GM23248 (cell line): ENCODE measurements around the gene FRYL. TPM values are rescaled to one million over a fixed set of nuclear protein-coding genes. Genes with fewer than 3 reads are reported as not detected.

ENCODE experiments used
- DNase-seq: peaks from one replicate; pipeline ENCODE4 v3.0.0-alpha.2; 2015
- H2AFZ ChIP-seq: fragments of 200-600 bp; sonication (generic); 2 replicates; pipeline ENCODE4 v1.6.1; 2016; ENCODE audit warnings: antibody characterized with exemption
- H3F3A ChIP-seq: fragments of 200-600 bp; sonication (generic); 2 replicates; pipeline ENCODE4 v1.6.1; 2016; ENCODE audit warnings: mild to moderate bottlenecking, antibody characterized with exemption, mixed run types; ENCODE audit not compliant: insufficient read depth
- H3K27ac ChIP-seq: fragments of 200-600 bp; sonication (generic); 2 replicates; pipeline ENCODE4 v1.5.1; 2016; ENCODE audit warnings: mild to moderate bottlenecking
- H3K27me3 ChIP-seq: fragments of 200-600 bp; sonication (generic); replicated peaks from 2 replicates; pipeline ENCODE4 v1.6.1; 2016; ENCODE audit warnings: mild to moderate bottlenecking; ENCODE audit not compliant: insufficient read depth
- H3K36me3 ChIP-seq: fragments of 200-600 bp; sonication (generic); 2 replicates; pipeline ENCODE4 v1.6.1; 2016; ENCODE audit warnings: low read depth, mild to moderate bottlenecking
- H3K4me1 ChIP-seq: fragments of 200-600 bp; sonication (generic); 2 replicates; pipeline ENCODE4 v1.6.1; 2016; ENCODE audit warnings: mild to moderate bottlenecking; ENCODE audit not compliant: insufficient read depth
- H3K4me2 ChIP-seq: fragments of 200-600 bp; sonication (generic); one replicate; pipeline ENCODE4 v1.6.1; 2016; ENCODE audit warnings: mild to moderate bottlenecking; ENCODE audit not compliant: unreplicated experiment
- H3K4me3 ChIP-seq: fragments of 200-600 bp; sonication (generic); 2 replicates; pipeline ENCODE4 v1.5.1; 2016; ENCODE audit warnings: mild to moderate bottlenecking
- H3K79me2 ChIP-seq: fragments of 200-600 bp; sonication (generic); 2 replicates; pipeline ENCODE4 v1.6.1; 2016; ENCODE audit warnings: mild to moderate bottlenecking; ENCODE audit not compliant: insufficient read depth
- H3K9ac ChIP-seq: fragments of 200-600 bp; sonication (generic); 2 replicates; pipeline ENCODE4 v1.6.1; 2016; ENCODE audit warnings: mild to moderate bottlenecking
- H3K9me2 ChIP-seq: fragments of 200-600 bp; sonication (generic); 2 replicates; pipeline ENCODE4 v1.6.1; 2016; ENCODE audit warnings: mixed run types, mild to moderate bottlenecking, moderate library complexity; ENCODE audit not compliant: insufficient read depth
- H3K9me3 ChIP-seq: fragments of 200-600 bp; sonication (generic); one replicate; pipeline ENCODE4 v1.6.1; 2017; ENCODE audit warnings: low read depth
- H4K20me1 ChIP-seq: fragments of 200-600 bp; sonication (generic); 2 replicates; pipeline ENCODE4 v1.6.0; 2016; ENCODE audit not compliant: insufficient read depth
- EZH2 ChIP-seq: fragments of 200-600 bp; sonication (generic); IDR thresholded peaks from 2 replicates; pipeline ENCODE4 v1.6.1; 2018; ENCODE audit warnings: antibody characterized with exemption, mild to moderate bottlenecking; ENCODE audit not compliant: insufficient read depth, poor library complexity, severe bottlenecking
- EZH2phosphoT487 ChIP-seq: fragments of 200-600 bp; sonication (generic); IDR thresholded peaks from 2 replicates; pipeline ENCODE4 v1.6.1; 2018; ENCODE audit warnings: antibody characterized with exemption, moderate library complexity, mild to moderate bottlenecking, low read depth; ENCODE audit not compliant: insufficient read depth
- WGBS, 2 experiments: methylation state at CpG; one replicate each; pipeline ENCODE4 v1.1.6; 2015 to 2017; ENCODE audit warnings: low lambda C conversion rate in 2 of 2, low coverage in 1 of 2; ENCODE audit errors: missing lambda C conversion rate in 2 of 2; 5-methylcytosine and 5-hydroxymethylcytosine counted together
- in situ Hi-C: fragments of 300-500 bp; cut with MboI; formaldehyde crosslinking; loops from 2 replicates; pipeline ENCODE4 v1.15.0; 2020
- polyA plus RNA-seq: library from polyadenylated mRNA; unstranded; fragments of >200 nt; fragmentation: Nextera tagmentation; extraction: Ambion mirVana; gene quantifications from 2 replicates; pipeline ENCODE4 v1.2.1, GENCODE V29; 2016
- total RNA-seq: library from RNA; depleted of rRNA; stranded (reverse); fragments of >200 nt; shearing (Covaris generic); gene quantifications from 2 replicates; pipeline ENCODE4 v1.2.3, GENCODE V29; 2014

Gene FRYL
- total and polyA plus RNA-seq, 2 experiments from 2014 or later, result 16.6 to 28.4 TPM

GRCh38 chr4:48755281-48755680, 24.8 kb downstream of the FRYL start:
- in situ Hi-C loops, result no loop called here
- Histone ChIP-seq H3K9me3 (no peaks in the 10 kb centered on the region), H3K9me2 (no peaks in the 10 kb centered on the region), H3K79me2 (peaks cover 98% of the 10 kb centered on the region), H3K36me3 (no peaks in the 10 kb centered on the region), H2AFZ (no peak overlapping the region), H3F3A (peaks cover 4% of the 10 kb centered on the region; the same call in 1 of the 2 replicates), H3K4me2 (no peak overlapping the region), H3K4me3 (no peak overlapping the region), H4K20me1 (peaks cover 17% of the 10 kb centered on the region), H3K27ac (no peak overlapping the region), H3K27me3 (no peaks in the 10 kb centered on the region), H3K9ac (no peak overlapping the region), H3K4me1 (no peaks in the 10 kb centered on the region)
- 40 to 45% methylated on average over 1 of the region's 1 CpG for WGBS, 2 experiments
- no peak for DNase-seq
- TF ChIP-seq EZH2phosphoT487, result no peak
- no peak for TF ChIP-seq EZH2

GRCh38 chr4:48753159-48753558, 26.9 kb downstream of the FRYL start:
- Histone ChIP-seq H3K4me3 (no peak overlapping the region), H4K20me1 (peaks cover 17% of the 10 kb centered on the region), H3K9me2 (no peaks in the 10 kb centered on the region), H3F3A (peaks cover 4% of the 10 kb centered on the region; the same call in 1 of the 2 replicates), H3K36me3 (no peaks in the 10 kb centered on the region), H3K27ac (no peak overlapping the region), H3K27me3 (no peaks in the 10 kb centered on the region), H3K79me2 (peaks cover 98% of the 10 kb centered on the region), H3K9me3 (no peaks in the 10 kb centered on the region), H3K9ac (no peak overlapping the region), H2AFZ (no peak overlapping the region), H3K4me1 (no peaks in the 10 kb centered on the region), H3K4me2 (no peak overlapping the region)
- 97% methylated on average over 1 of the region's 1 CpG for WGBS, 2 experiments
- in situ Hi-C loops, result no loop called here
- TF ChIP-seq EZH2 (no peak), EZH2phosphoT487 (no peak)
- no peak for DNase-seq

DNA sequence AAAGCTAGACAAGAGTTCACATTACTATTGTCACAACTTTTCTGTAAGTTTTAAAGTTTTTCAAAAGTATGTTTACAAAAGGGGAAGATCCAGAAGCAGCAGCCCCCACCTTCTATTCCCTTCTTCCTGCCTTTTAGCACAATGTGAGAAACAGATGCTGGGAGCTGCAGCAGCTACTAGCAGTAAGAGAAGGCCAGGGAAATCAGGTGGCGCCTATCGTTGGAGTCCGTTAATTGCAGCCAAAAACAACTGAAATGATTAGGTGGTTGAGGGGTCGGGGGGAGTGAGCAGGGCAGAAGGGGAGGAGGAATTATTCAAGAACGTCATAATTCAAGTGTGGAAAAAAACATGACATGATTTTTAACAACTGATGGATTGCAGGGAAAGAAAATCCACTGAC, 27.4 kb downstream of the FRYL start:
- no peaks in the 10 kb centered on the region for H3K9me2 ChIP-seq
- DNase-seq, result no peak
- in situ Hi-C loops, result no loop called here
- peaks cover 4% of the 10 kb centered on the region; the same call in 1 of the 2 replicates for H3F3A ChIP-seq
- no peak overlapping the region for H3K4me3 ChIP-seq
- no peaks in the 10 kb centered on the region for H3K9me3 ChIP-seq
- peaks cover 98% of the 10 kb centered on the region for H3K79me2 ChIP-seq
- no peaks in the 10 kb centered on the region for H3K27me3 ChIP-seq
- no peak overlapping the region for H2AFZ ChIP-seq
- WGBS, 2 experiments, result 55 to 59% methylated on average over 5 of the region's 5 CpGs
- no peak overlapping the region for H3K4me2 ChIP-seq
- no peaks in the 10 kb centered on the region for H3K4me1 ChIP-seq
- no peaks in the 10 kb centered on the region for H3K36me3 ChIP-seq
- H3K9ac ChIP-seq, result no peak overlapping the region
- H4K20me1 ChIP-seq, result peaks cover 17% of the 10 kb centered on the region
- no peak overlapping the region for H3K27ac ChIP-seq
- no peak for TF ChIP-seq EZH2
- no peak for TF ChIP-seq EZH2phosphoT487

DNA sequence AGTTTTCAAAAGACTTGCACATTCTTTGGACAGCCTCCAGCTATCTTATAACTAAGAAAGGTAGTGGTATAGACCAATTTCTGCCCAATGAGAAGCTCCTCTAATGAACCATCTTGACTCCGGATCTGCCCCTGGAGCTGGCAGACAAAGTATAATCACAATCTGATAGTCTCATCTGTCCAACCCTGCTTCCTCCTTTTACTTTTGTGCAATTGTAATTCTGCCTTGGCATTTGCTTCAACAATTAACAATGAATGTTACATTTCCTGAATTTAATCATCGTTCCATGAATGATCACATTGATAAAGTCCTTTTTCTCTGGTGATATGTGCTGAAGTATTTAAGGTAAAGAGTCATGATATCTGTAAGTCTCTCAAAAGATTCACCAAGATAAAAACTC, 27.8 kb downstream of the FRYL start:
- no peaks in the 10 kb centered on the region for H3K27me3 ChIP-seq
- no peak overlapping the region for H3K4me2 ChIP-seq
- no peak for TF ChIP-seq EZH2
- TF ChIP-seq EZH2phosphoT487, result no peak
- no peak overlapping the region for H3K9ac ChIP-seq
- no peaks in the 10 kb centered on the region for H3K4me1 ChIP-seq
- H3K9me2 ChIP-seq, result no peaks in the 10 kb centered on the region
- peaks cover 17% of the 10 kb centered on the region for H4K20me1 ChIP-seq
- H2AFZ ChIP-seq, result no peak overlapping the region
- peaks cover 4% of the 10 kb centered on the region; the same call in 1 of the 2 replicates for H3F3A ChIP-seq
- no peaks in the 10 kb centered on the region for H3K9me3 ChIP-seq
- no peaks in the 10 kb centered on the region for H3K36me3 ChIP-seq
- no peak overlapping the region for H3K4me3 ChIP-seq
- in situ Hi-C loops, result no loop called here
- WGBS, 2 experiments, result 93 to 96% methylated on average over 2 of the region's 2 CpGs
- H3K79me2 ChIP-seq, result peaks cover 100% of the 10 kb centered on the region
- no peak for DNase-seq
- no peak overlapping the region for H3K27ac ChIP-seq
